GM12891 (cell line): ENCODE results near the gene DRAM1.

Source experiments
- POLR2A ChIP-seq: IDR thresholded peaks from 2 replicates; pipeline ENCODE4 v1.6.1; 2011; ENCODE audit warnings: low read depth, low read length, control low read depth
- POLR2AphosphoS5 ChIP-seq: IDR thresholded peaks from 2 replicates; pipeline ENCODE4 v1.6.1; 2011; ENCODE audit warnings: low read depth, low read length, control low read depth

DNA sequence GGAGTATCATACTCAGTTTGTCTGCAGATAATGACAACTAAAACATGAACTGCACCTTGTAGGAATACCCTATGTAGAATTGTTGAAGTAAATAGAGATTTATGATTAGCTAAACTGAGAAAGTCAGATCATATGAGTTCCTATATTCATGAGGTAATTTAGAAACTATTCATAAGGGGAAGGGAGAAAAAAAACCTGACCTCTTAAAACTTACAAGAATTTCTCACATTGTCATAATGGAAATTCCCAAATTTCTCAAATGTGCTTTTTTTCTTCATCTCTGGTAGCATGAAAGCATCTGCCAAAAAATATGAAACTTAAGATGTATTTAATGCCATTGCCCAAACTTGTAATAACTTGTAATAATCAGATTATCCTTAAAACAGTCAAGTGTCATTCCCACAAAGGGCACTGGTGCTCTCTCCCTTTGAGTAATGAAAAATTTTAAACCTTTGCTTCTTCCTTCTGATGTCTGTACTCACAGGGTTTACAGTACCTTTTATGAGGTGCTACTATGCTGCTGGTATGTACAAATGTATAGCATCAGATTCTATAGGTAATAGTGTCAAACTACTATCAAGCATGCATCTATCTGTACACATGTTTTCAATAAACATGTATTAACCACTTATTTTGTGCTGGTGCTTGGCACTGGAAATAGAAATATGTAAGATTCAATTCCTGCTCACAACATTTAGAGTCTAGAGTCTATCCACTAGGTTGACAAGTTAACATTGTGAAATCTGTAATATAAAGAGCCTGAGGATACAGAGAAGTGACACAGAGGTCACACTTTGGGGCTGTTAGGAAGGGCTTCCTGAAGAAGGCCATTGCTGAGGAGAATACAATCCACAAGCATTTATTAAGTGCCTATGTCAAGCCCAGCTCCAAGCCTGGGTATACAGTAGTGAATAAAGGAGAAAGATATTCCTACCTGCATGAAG, 17.4 kb upstream of the DRAM1 start:
- TF ChIP-seq POLR2A (no peak), POLR2AphosphoS5 (no peak)
